Natural killer cell (primary cell): ENCODE measurements around the gene ARL4A. TPM values are rescaled to one million over a fixed set of nuclear protein-coding genes. Genes with fewer than 3 reads are reported as not detected.
"Not testable (repeated sequence)": the region's sequence is repeated elsewhere in the genome, so short reads cannot be mapped to it uniquely, and the experiment has no call there.

Experiments used
- ATAC-seq, 3 donors: fragments of 150-1000 bp in 2 of 3; fragments of 200-7000 bp in 1 of 3; cut with Tn5 transposase; 1 replicate in 1 of 3; 2 replicates in 2 of 3; pipeline ENCODE4 v1.10.0; 2021; ENCODE audit warnings: mild to moderate bottlenecking in 2 of 3, moderate library complexity in 2 of 3
- DNase-seq, 2 donors: peaks; one replicate each; pipeline versions ENCODE4 v3.0.0 to v3.0.0-alpha.2; 2013 to 2021; ENCODE audit warnings: mixed read lengths in 1 of 2
- H3K27ac ChIP-seq: one replicate; pipeline ENCODE4 v1.5.1; 2013; ENCODE audit warnings: mild to moderate bottlenecking, low read length
- H3K27me3 ChIP-seq: one replicate; pipeline ENCODE4 v1.6.1; 2013; ENCODE audit warnings: low read length; ENCODE audit not compliant: control insufficient read depth, insufficient read depth
- H3K36me3 ChIP-seq: one replicate; pipeline ENCODE4 v1.6.1; 2013; ENCODE audit warnings: low read length; ENCODE audit not compliant: control insufficient read depth, insufficient read depth
- H3K4me1 ChIP-seq: one replicate; pipeline ENCODE4 v1.6.1; 2013; ENCODE audit warnings: low read length; ENCODE audit not compliant: control insufficient read depth, insufficient read depth
- H3K4me3 ChIP-seq: one replicate; pipeline ENCODE4 v1.5.1; 2013; ENCODE audit warnings: low read length
- H3K9me3 ChIP-seq: one replicate; pipeline ENCODE4 v1.6.1; 2013; ENCODE audit warnings: low read length; ENCODE audit not compliant: control insufficient read depth, insufficient read depth
- H3K27ac Mint-ChIP-seq, 2 donors: one replicate each; pipeline ENCODE4 v1.8.0; 2022; ENCODE audit warnings: mild to moderate bottlenecking in 2 of 2, mixed read lengths in 2 of 2, moderate library complexity in 1 of 2
- H3K27me3 Mint-ChIP-seq, 2 donors: one replicate each; pipeline ENCODE4 v1.8.0; 2022; ENCODE audit warnings: low read depth in 2 of 2, mixed read lengths in 2 of 2
- H3K36me3 Mint-ChIP-seq: one replicate; pipeline ENCODE4 v1.8.0; 2022; ENCODE audit warnings: mixed read lengths
- H3K4me1 Mint-ChIP-seq, 2 donors: one replicate each; pipeline ENCODE4 v1.8.0; 2022; ENCODE audit warnings: mixed read lengths in 2 of 2
- H3K4me3 Mint-ChIP-seq: one replicate; pipeline ENCODE4 v1.8.0; 2022; ENCODE audit warnings: mild to moderate bottlenecking, moderate library complexity, mixed read lengths
- H3K9me3 Mint-ChIP-seq, 2 donors: one replicate each; pipeline ENCODE4 v1.8.0; 2022; ENCODE audit warnings: mixed read lengths in 2 of 2
- CTCF ChIP-seq: fragments of 200-600 bp; IDR thresholded peaks from one replicate; pipeline ENCODE4 v1.8.0; 2022; ENCODE audit warnings: antibody characterized with exemption
- WGBS: methylation state at CpG from one replicate; pipeline ENCODE4 v1.1.7; 2013; ENCODE audit warnings: missing lambda C conversion rate; ENCODE audit not compliant: insufficient coverage; 5-methylcytosine and 5-hydroxymethylcytosine counted together
- intact Hi-C: fragments of 100-400 bp; cut with micrococcal nuclease; formaldehyde crosslinking; loops from one replicate; pipeline ENCODE4 v1.14.2; 2022
- total RNA-seq, 4 donors: library from RNA; stranded (reverse); fragments of 120-200 nt in 1 of 4; gene quantifications; one replicate each; pipeline versions ENCODE4 v1.2.3 to v1.2.4, GENCODE V29; 2013 to 2022

Gene ARL4A
- total RNA-seq, 3 donors from 2014 or later (not counting 1 experiment from before 2014, with no cell fraction given) = 54.7 to 81.4 (median 55.5) TPM

GRCh38 chr7:12650080-12650479, 37.4 kb upstream of the ARL4A start:
- Histone ChIP-seq H3K27ac (no peak overlapping the region), H3K4me3 (no peak overlapping the region), H3K4me1 (no peaks in the 10 kb centered on the region), H3K27me3 (peaks cover 2% of the 10 kb centered on the region), H3K9me3 (no peaks in the 10 kb centered on the region), H3K36me3 (no peaks in the 10 kb centered on the region)
- H3K27ac Mint-ChIP-seq = no peak overlapping the region
- no peaks in the 10 kb centered on the region for H3K9me3 Mint-ChIP-seq
- 95% methylated on average over 2 of the region's 2 CpGs for WGBS
- H3K36me3 Mint-ChIP-seq = no peaks in the 10 kb centered on the region
- H3K4me3 Mint-ChIP-seq = no peak overlapping the region
- no peaks in the 10 kb centered on the region for H3K4me1 Mint-ChIP-seq
- DNase-seq (no peak), ATAC-seq (no peak)
- no peak for TF ChIP-seq CTCF
- intact Hi-C loops = no loop called here
- peaks cover 0 to 3% of the 10 kb centered on the region in 2 donors for H3K27me3 Mint-ChIP-seq

GRCh38 chr7:12653110-12653509, 34.3 kb upstream of the ARL4A start:
- Histone ChIP-seq H3K9me3 (no peaks in the 10 kb centered on the region), H3K27me3 (peaks cover 2% of the 10 kb centered on the region), H3K36me3 (no peaks in the 10 kb centered on the region), H3K4me3 (no peak overlapping the region), H3K4me1 (no peaks in the 10 kb centered on the region), H3K27ac (no peak overlapping the region)
- no peaks in the 10 kb centered on the region for H3K4me1 Mint-ChIP-seq
- DNase-seq = no peak
- H3K27ac Mint-ChIP-seq = no peak overlapping the region
- no peaks in the 10 kb centered on the region for H3K27me3 Mint-ChIP-seq
- H3K9me3 Mint-ChIP-seq = no peaks in the 10 kb centered on the region
- no peak for TF ChIP-seq CTCF
- no CpG with 5 or more reads among the region's 3 CpGs for WGBS
- intact Hi-C loops = no loop called here
- no peak overlapping the region for H3K4me3 Mint-ChIP-seq
- H3K36me3 Mint-ChIP-seq = no peaks in the 10 kb centered on the region
- no peak for ATAC-seq

GRCh38 chr7:12653518-12653917, 33.9 kb upstream of the ARL4A start:
- Histone ChIP-seq H3K4me1 (no peaks in the 10 kb centered on the region), H3K27me3 (peaks cover 2% of the 10 kb centered on the region), H3K36me3 (no peaks in the 10 kb centered on the region), H3K9me3 (no peaks in the 10 kb centered on the region), H3K27ac (no peak overlapping the region), H3K4me3 (no peak overlapping the region)
- 95% methylated on average over 1 of the region's 2 CpGs for WGBS
- Mint-ChIP-seq H3K4me3 (no peak overlapping the region), H3K36me3 (no peaks in the 10 kb centered on the region), H3K27ac (no peak overlapping the region), H3K27me3 (no peaks in the 10 kb centered on the region), H3K4me1 (no peaks in the 10 kb centered on the region), H3K9me3 (no peaks in the 10 kb centered on the region)
- TF ChIP-seq CTCF = no peak
- no peak for ATAC-seq
- intact Hi-C loops = no loop called here
- no peak for DNase-seq

GRCh38 chr7:12655161-12655560, 32.3 kb upstream of the ARL4A start:
- H3K4me1 Mint-ChIP-seq = no peaks in the 10 kb centered on the region
- TF ChIP-seq CTCF = no peak
- Histone ChIP-seq H3K9me3 (no peaks in the 10 kb centered on the region), H3K4me3 (no peak overlapping the region), H3K4me1 (no peaks in the 10 kb centered on the region), H3K36me3 (no peaks in the 10 kb centered on the region), H3K27ac (no peak overlapping the region), H3K27me3 (no peaks in the 10 kb centered on the region)
- H3K27me3 Mint-ChIP-seq = no peaks in the 10 kb centered on the region
- no peak overlapping the region for H3K4me3 Mint-ChIP-seq
- DNase-seq = no peak
- ATAC-seq = no peak
- no CpG with 5 or more reads among the region's 2 CpGs for WGBS
- no peaks in the 10 kb centered on the region for H3K9me3 Mint-ChIP-seq
- H3K27ac Mint-ChIP-seq = no peak overlapping the region
- H3K36me3 Mint-ChIP-seq = no peaks in the 10 kb centered on the region
- intact Hi-C loops = no loop called here

- H3K27ac Mint-ChIP-seq, DNase-seq, H3K27ac ChIP-seq, H3K9me3 Mint-ChIP-seq, H3K27me3 Mint-ChIP-seq, intact Hi-C loops, H3K4me3 ChIP-seq, H3K36me3 ChIP-seq, H3K27me3 ChIP-seq, H3K4me1 Mint-ChIP-seq, H3K4me1 ChIP-seq, H3K9me3 ChIP-seq, ATAC-seq, H3K36me3 Mint-ChIP-seq, H3K4me3 Mint-ChIP-seq: not testable (repeated sequence)
- 92% methylated on average over 8 of the region's 8 CpGs for WGBS
Measured at GRCh38 chr7:12660423-12660822, 27.0 kb upstream of the ARL4A start.

- H3K9me3 Mint-ChIP-seq, H3K27me3 ChIP-seq, H3K9me3 ChIP-seq, H3K4me1 Mint-ChIP-seq, H3K27ac ChIP-seq, intact Hi-C loops, H3K36me3 ChIP-seq, H3K4me3 Mint-ChIP-seq, H3K36me3 Mint-ChIP-seq, H3K4me1 ChIP-seq, DNase-seq, H3K4me3 ChIP-seq, H3K27me3 Mint-ChIP-seq, H3K27ac Mint-ChIP-seq, ATAC-seq: not testable (repeated sequence)
- 85% methylated on average over 3 of the region's 3 CpGs for WGBS
Measured at GRCh38 chr7:12660986-12661385, 26.4 kb upstream of the ARL4A start.
